Upper lobe of left lung (tissue), 4 donors: ENCODE data around the gene CDHR3.

Experiments
- POLR2A ChIP-seq, 4 donors: fragments of 450-650 bp; IDR thresholded peaks; one replicate each; pipeline ENCODE4 v1.5.1; 2016 to 2017; ENCODE audit warnings: antibody characterized with exemption in 4 of 4, mild to moderate bottlenecking in 2 of 4
- TF ChIP-seq, protein P1 (sequence below), 6 experiments: fragments of 450-650 bp in 4 of 6; fragments of 200-600 bp in 2 of 6; sonication (generic) in 2 of 6; IDR thresholded peaks; one replicate each; pipeline ENCODE4 v1.5.1; 2016 to 2019; ENCODE audit warnings: antibody characterized with exemption in 6 of 6

- TF ChIP-seq POLR2A (IDR thresholded peaks at IDR 0.05) = no peak
- TF ChIP-seq, protein P1, sequence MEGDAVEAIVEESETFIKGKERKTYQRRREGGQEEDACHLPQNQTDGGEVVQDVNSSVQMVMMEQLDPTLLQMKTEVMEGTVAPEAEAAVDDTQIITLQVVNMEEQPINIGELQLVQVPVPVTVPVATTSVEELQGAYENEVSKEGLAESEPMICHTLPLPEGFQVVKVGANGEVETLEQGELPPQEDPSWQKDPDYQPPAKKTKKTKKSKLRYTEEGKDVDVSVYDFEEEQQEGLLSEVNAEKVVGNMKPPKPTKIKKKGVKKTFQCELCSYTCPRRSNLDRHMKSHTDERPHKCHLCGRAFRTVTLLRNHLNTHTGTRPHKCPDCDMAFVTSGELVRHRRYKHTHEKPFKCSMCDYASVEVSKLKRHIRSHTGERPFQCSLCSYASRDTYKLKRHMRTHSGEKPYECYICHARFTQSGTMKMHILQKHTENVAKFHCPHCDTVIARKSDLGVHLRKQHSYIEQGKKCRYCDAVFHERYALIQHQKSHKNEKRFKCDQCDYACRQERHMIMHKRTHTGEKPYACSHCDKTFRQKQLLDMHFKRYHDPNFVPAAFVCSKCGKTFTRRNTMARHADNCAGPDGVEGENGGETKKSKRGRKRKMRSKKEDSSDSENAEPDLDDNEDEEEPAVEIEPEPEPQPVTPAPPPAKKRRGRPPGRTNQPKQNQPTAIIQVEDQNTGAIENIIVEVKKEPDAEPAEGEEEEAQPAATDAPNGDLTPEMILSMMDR (IDR thresholded peaks at IDR 0.05) = peak; percentile 96 to 98 (median 98)
Observed at GRCh38 chr7:106009503-106010226, 46.6 kb downstream of the CDHR3 start.
